ENCODE results near the gene RNF183. TPM values are rescaled to one million over a fixed set of nuclear protein-coding genes. Genes with fewer than 3 reads are reported as not detected.
"Not testable (repeated sequence)": the region's sequence is repeated elsewhere in the genome, so short reads cannot be mapped to it uniquely, and the experiment has no call there.

RNF183 gene
- total RNA-seq, 2 experiments from 2014 or later = not detected

GRCh38 chr9:113269355-113269754, 33.8 kb downstream of the RNF183 start:
- H3K9me3 Mint-ChIP-seq = no peaks in the 10 kb centered on the region
- H3K4me3 Mint-ChIP-seq = no peak overlapping the region
- peaks cover 12% of the 10 kb centered on the region for H3K36me3 Mint-ChIP-seq
- DNase-seq = no peak
- H3K4me1 Mint-ChIP-seq = peaks cover 18% of the 10 kb centered on the region
- peak overlapping the region; percentile 49 for H3K27ac Mint-ChIP-seq
- no peaks in the 10 kb centered on the region for H3K27me3 Mint-ChIP-seq

DNA sequence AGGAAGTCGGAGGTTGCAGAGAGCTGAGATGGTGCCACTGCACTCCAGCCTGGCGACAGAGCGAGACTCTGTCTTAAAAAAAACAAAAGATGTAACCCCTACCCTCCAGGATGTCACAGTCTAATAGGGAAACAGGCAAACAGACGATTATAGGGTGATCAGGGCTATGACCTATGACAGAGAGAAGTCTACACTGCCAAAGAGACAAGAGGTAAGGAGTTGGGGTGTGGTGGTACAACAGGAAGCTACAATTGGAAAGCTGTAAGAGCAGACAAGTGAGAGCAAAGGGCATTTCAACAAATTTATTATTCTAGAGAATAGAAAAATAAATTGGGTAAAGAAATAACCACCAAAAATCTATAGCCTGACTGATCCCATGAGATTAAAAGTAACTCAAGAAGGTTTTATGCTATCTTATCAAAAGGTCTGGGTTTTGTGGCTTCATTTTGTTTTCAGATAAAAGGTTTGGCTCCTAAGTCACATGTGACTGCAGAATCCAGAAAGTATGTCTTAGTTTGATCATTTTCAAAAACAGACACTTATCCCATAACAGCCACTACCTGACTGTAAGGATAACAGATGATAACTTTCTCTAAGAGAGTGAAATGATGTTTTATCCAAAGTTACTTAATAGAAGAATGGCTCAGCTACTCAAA, 35.1 kb downstream of the RNF183 start:
- H3K4me3 Mint-ChIP-seq = no peak overlapping the region
- H3K27ac Mint-ChIP-seq = peak overlapping the region; percentile 18
- DNase-seq = no peak
- no peaks in the 10 kb centered on the region for H3K27me3 Mint-ChIP-seq
- peaks cover 12% of the 10 kb centered on the region for H3K4me1 Mint-ChIP-seq
- peaks cover 12% of the 10 kb centered on the region for H3K36me3 Mint-ChIP-seq
- H3K9me3 Mint-ChIP-seq = no peaks in the 10 kb centered on the region

DNA sequence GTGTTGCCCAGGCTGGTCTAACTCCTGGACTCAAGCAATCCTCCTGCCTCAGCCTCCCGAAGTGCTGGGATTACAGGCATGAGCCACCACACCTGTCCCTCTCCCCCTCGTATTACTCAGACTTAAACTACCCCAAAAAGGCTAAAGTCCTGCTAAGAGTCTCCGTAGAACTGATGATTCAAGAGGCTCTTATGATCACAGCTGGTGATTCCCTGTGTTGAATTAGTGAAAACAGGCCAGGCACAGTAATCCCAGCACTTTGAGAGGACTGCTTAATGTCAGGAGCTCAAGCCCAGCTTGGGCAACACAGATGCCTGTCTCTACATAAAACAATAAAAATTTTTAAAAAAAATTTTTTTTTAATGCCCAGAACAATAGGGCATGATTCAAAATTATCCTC, 37.0 kb downstream of the RNF183 start:
- Mint-ChIP-seq H3K27me3 (no peaks in the 10 kb centered on the region), H3K4me3 (no peak overlapping the region), H3K27ac (no peak overlapping the region), H3K9me3 (no peaks in the 10 kb centered on the region), H3K4me1 (peaks cover 12% of the 10 kb centered on the region), H3K36me3 (peaks cover 12% of the 10 kb centered on the region)
- no peak for DNase-seq

DNA sequence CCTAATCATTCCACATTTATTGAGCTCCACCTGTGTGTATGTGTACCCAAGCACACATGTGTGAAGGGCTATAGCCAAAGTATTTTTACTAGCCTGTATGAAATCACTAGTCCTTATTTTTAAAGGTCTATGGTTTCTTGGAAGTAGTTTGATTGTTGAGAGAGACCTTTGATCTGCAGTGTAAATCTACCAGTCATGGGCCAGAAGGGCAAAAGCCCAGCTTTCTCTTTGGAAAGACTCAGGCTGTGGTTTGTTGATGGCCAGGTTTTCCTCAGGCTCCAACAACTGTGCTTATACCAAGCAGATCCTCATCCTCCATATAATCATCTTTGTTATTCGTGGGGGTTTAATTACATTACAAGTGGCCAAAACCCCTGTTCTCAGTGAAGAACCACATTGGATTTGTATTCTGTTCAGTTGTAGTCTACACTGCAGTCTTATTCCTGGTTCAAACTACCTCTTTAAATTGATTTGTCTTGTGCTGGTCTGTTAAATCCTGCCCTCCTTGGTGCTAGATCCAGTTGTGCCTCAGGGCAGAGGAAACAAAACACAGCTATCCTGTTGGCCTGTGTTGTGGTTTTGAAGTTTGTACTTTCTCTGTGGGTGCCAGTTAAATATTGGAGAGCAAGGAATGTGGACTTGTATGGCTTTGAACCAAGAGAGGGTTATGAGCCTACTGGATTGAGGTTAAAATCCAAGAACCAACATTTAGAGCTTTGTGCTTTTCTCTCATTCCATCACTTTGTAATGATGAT, 41.1 kb downstream of the RNF183 start:
- H3K4me3 Mint-ChIP-seq = no peak overlapping the region
- no peaks in the 10 kb centered on the region for H3K4me1 Mint-ChIP-seq
- no peak overlapping the region for H3K27ac Mint-ChIP-seq
- H3K9me3 Mint-ChIP-seq = no peaks in the 10 kb centered on the region
- no peaks in the 10 kb centered on the region for H3K27me3 Mint-ChIP-seq
- no peak for DNase-seq
- peaks cover 15% of the 10 kb centered on the region for H3K36me3 Mint-ChIP-seq

GRCh38 chr9:113258282-113258681, 44.9 kb downstream of the RNF183 start:
- no peak overlapping the region for H3K27ac Mint-ChIP-seq
- no peaks in the 10 kb centered on the region for H3K9me3 Mint-ChIP-seq
- H3K4me1 Mint-ChIP-seq = no peaks in the 10 kb centered on the region
- no peak for DNase-seq
- H3K4me3 Mint-ChIP-seq = no peak overlapping the region
- H3K36me3 Mint-ChIP-seq = peaks cover 10% of the 10 kb centered on the region
- H3K27me3 Mint-ChIP-seq = no peaks in the 10 kb centered on the region

DNA sequence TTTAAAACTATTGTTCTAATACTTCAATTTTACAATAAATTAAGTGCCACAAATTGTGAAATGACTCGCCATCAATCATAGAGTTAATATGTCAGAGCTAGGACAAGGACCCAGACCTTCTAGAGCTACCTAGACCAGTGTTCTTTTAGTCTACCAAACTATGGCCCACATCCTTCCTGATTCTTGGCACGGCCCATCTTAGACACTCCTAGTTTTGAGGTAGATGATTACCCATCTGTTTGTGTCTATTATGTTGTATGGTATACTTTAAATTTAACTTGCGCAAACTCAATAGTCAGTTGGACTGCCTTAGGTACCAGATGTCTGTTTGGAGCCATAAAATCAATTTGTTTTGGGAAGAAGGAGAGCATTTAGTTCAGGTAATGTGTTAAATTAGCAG, 45.3 kb downstream of the RNF183 start:
- Mint-ChIP-seq H3K27ac (no peak overlapping the region), H3K9me3 (no peaks in the 10 kb centered on the region), H3K4me1 (no peaks in the 10 kb centered on the region), H3K27me3 (no peaks in the 10 kb centered on the region), H3K36me3 (peaks cover 10% of the 10 kb centered on the region), H3K4me3 (no peak overlapping the region)
- DNase-seq = no peak

DNA sequence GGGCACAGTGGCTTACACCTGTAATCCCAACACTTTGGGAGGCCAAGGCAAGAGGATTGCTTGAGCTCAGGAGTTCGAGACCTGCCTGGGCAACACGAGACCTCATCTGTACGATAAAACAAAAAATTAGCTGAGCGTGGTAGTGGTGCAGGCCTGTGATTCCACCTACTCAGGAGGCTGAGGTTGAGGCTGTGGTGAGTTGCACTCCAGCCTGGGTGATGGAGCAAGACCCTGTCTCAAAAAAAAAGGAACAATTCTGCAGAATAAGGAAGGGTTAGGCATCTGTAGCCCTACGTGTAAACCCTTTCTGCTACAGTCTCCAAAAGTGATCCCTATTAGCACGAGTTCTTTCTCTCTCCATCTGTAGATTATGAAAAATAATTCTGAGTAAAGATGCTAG, 47.7 kb downstream of the RNF183 start:
- Mint-ChIP-seq H3K27me3 (no peaks in the 10 kb centered on the region), H3K36me3 (peaks cover 9% of the 10 kb centered on the region), H3K27ac (no peak overlapping the region), H3K4me3 (no peak overlapping the region), H3K4me1 (no peaks in the 10 kb centered on the region), H3K9me3 (no peaks in the 10 kb centered on the region)
- DNase-seq = no peak

- H3K27me3 Mint-ChIP-seq = no peaks in the 10 kb centered on the region
- no peak for DNase-seq
- H3K27ac Mint-ChIP-seq = no peak overlapping the region
- H3K4me1 Mint-ChIP-seq = no peaks in the 10 kb centered on the region
- no peak overlapping the region for H3K4me3 Mint-ChIP-seq
- no peaks in the 10 kb centered on the region for H3K9me3 Mint-ChIP-seq
- H3K36me3 Mint-ChIP-seq = peaks cover 9% of the 10 kb centered on the region
Measured at GRCh38 chr9:113254991-113255390, 48.2 kb downstream of the RNF183 start.

GRCh38 chr9:113250807-113251206, 52.4 kb downstream of the RNF183 start:
- no peak for DNase-seq
- Mint-ChIP-seq H3K27me3 (no peaks in the 10 kb centered on the region), H3K27ac (no peak overlapping the region), H3K36me3 (peaks cover 7% of the 10 kb centered on the region), H3K4me1 (no peaks in the 10 kb centered on the region), H3K9me3 (peaks cover 2% of the 10 kb centered on the region), H3K4me3 (no peak overlapping the region)

GRCh38 chr9:113249661-113250060, 53.5 kb downstream of the RNF183 start:
- not testable (repeated sequence) for DNase-seq, H3K4me1 Mint-ChIP-seq, H3K27me3 Mint-ChIP-seq, H3K4me3 Mint-ChIP-seq, H3K36me3 Mint-ChIP-seq, H3K9me3 Mint-ChIP-seq, H3K27ac Mint-ChIP-seq

- Mint-ChIP-seq H3K36me3 (peaks cover 7% of the 10 kb centered on the region), H3K4me1 (no peaks in the 10 kb centered on the region), H3K27ac (no peak overlapping the region), H3K9me3 (peaks cover 2% of the 10 kb centered on the region), H3K4me3 (no peak overlapping the region), H3K27me3 (no peaks in the 10 kb centered on the region)
- no peak for DNase-seq
Measured at GRCh38 chr9:113247640-113248039, 55.5 kb downstream of the RNF183 start.

Other genes starting within 250 kb of the RNF183 start
- 1 to 10 TPM; 1.7 to 2.5 TPM for gene ZFP37, start 246.7 kb downstream of the RNF183 start, total RNA-seq
- gene SLC31A2, start 152.4 kb downstream of the RNF183 start, total RNA-seq = 1 to 10 TPM; 3.2 to 3.4 TPM
- gene FKBP15, start 82.1 kb downstream of the RNF183 start, total RNA-seq = 10 to 100 TPM; 28.4 to 28.5 TPM
- gene SLC31A1, start 81.8 kb downstream of the RNF183 start, total RNA-seq = 10 to 100 TPM; 16.7 to 16.8 TPM
- 10 to 100 TPM; 35.1 to 41.8 TPM for gene CDC26, start 27.8 kb downstream of the RNF183 start, total RNA-seq
- gene PRPF4, start 27.7 kb downstream of the RNF183 start, total RNA-seq = 10 to 100 TPM; 65.9 to 66.3 TPM
- gene WDR31, start 36.9 kb upstream of the RNF183 start, total RNA-seq = 1 to 10 TPM; 2.4 to 2.9 TPM
- gene BSPRY, start 46.2 kb upstream of the RNF183 start, total RNA-seq = 10 to 100 TPM; 11.7 to 12.2 TPM
- gene HDHD3, start 73.6 kb upstream of the RNF183 start, total RNA-seq = 10 to 100 TPM; 12.2 to 14.4 TPM
- gene ALAD, start 97.9 kb upstream of the RNF183 start, total RNA-seq = 10 to 100 TPM; 12.9 to 14.9 TPM
- 10 to 100 TPM; 94.2 to 97.8 TPM for gene POLE3, start 107.3 kb upstream of the RNF183 start, total RNA-seq
- 1 to 10 TPM in 1 of 2 experiments, under 1 TPM in 1; 0.99 to 1.0 TPM for gene C9orf43, start 107.4 kb upstream of the RNF183 start, total RNA-seq
- gene RGS3, start 160.4 kb upstream of the RNF183 start, total RNA-seq = 10 to 100 TPM; 61.7 to 65.0 TPM

Data from activated naive CD8-positive, alpha-beta T cell treated with anti-CD3 and anti-CD28 coated beads for 36 hours (primary cell).